DOHH2 (cell line): Measurements from ENCODE around the gene VPS37D.

Experiments
- CTCF ChIP-seq: fragments of 200-600 bp; sonication (generic); IDR thresholded peaks from one replicate; pipeline ENCODE4 v1.5.1; 2014; ENCODE audit warnings: antibody characterized with exemption, mild to moderate bottlenecking, low read depth, low read length; ENCODE audit not compliant: poor library complexity, severe bottlenecking
- EZH2phosphoT487 ChIP-seq: fragments of 200-600 bp; sonication (generic); IDR thresholded peaks from 2 replicates; pipeline ENCODE4 v1.6.1; 2017; ENCODE audit warnings: borderline replicate concordance, mild to moderate bottlenecking, antibody characterized with exemption, low read length, moderate library complexity, mixed read lengths

- no peak for TF ChIP-seq EZH2phosphoT487
- TF ChIP-seq CTCF = no peak
Measured at GRCh38 chr7:73721377-73721817, 53.8 kb downstream of the VPS37D start.
